GM18520 (cell line): ENCODE results near the gene LCORL.
"Not testable (repeated sequence)": the region's sequence is repeated elsewhere in the genome, so short reads cannot be mapped to it uniquely, and the experiment has no call there.

Source experiments
- ATAC-seq: cut with Tn5 transposase; IDR thresholded peaks from one replicate; pipeline ENCODE4 v1.9.1; 2021; ENCODE audit not compliant: unreplicated experiment

LCORL gene

GRCh38 chr4:17865866-17866363 is 155.6 kb downstream of the LCORL start:
- no peak for ATAC-seq

- ATAC-seq, result not testable (repeated sequence)
Observed at GRCh38 chr4:17861906-17862305, 159.6 kb downstream of the LCORL start.

GRCh38 chr4:17859793-17860406 is 161.7 kb downstream of the LCORL start:
- ATAC-seq, result no peak

- no peak for ATAC-seq
Observed at GRCh38 chr4:17854036-17854435, 167.5 kb downstream of the LCORL start.

- ATAC-seq, result no peak
Observed at GRCh38 chr4:17851959-17852358, 169.6 kb downstream of the LCORL start.

GRCh38 chr4:17850295-17850694 is 171.3 kb downstream of the LCORL start:
- not testable (repeated sequence) for ATAC-seq

GRCh38 chr4:17846266-17846665 is 175.3 kb downstream of the LCORL start:
- ATAC-seq, result no peak

GRCh38 chr4:17823871-17824669 is 197.5 kb downstream of the LCORL start:
- ATAC-seq, result no peak

- peak; percentile 81 for ATAC-seq
Observed at GRCh38 chr4:17817027-17817426, 204.5 kb downstream of the LCORL start.

GRCh38 chr4:17816142-17816541 is 205.4 kb downstream of the LCORL start:
- ATAC-seq, result no peak

GRCh38 chr4:17814140-17814539 is 207.4 kb downstream of the LCORL start:
- ATAC-seq, result no peak

GRCh38 chr4:17812801-17813200 is 208.8 kb downstream of the LCORL start:
- no peak for ATAC-seq

GRCh38 chr4:17812125-17812524 is 209.4 kb downstream of the LCORL start:
- no peak for ATAC-seq

GRCh38 chr4:17811078-17811603 is 210.4 kb downstream of the LCORL start:
- peak; percentile 5 for ATAC-seq

GRCh38 chr4:17810260-17811077 is 211.1 kb downstream of the LCORL start, which contains the start of the genes DCAF16 and NCAPG:
DCAF16 (minus strand) TSS chr4:17810757; CDS start chr4:17804141, 6,616 bp downstream.
NCAPG (plus strand) TSS chr4:17810979; CDS start chr4:17811078, 99 bp downstream.
- peak; percentile 79 for ATAC-seq

GRCh38 chr4:17809667-17810066 is 211.9 kb downstream of the LCORL start:
- no peak for ATAC-seq

- no peak for ATAC-seq
Observed at GRCh38 chr4:17807446-17807845, 214.1 kb downstream of the LCORL start.

GRCh38 chr4:17805580-17806155 is 215.9 kb downstream of the LCORL start:
- no peak for ATAC-seq

- no peak for ATAC-seq
Observed at GRCh38 chr4:17797808-17798207, 223.7 kb downstream of the LCORL start.

GRCh38 chr4:17794730-17795129 is 226.8 kb downstream of the LCORL start:
- ATAC-seq, result no peak
